ENCODE results near the gene XRCC3.

GRCh38 chr14:103735815-103736545, 20.7 kb upstream of the XRCC3 start:
- TF ChIP-seq CTCF (IDR thresholded peaks at IDR 0.05; ENCODE audit: low read depth, low read length) (no peak), POLR2A (IDR thresholded peaks at IDR 0.05; ENCODE audit: extremely low read depth, insufficient read length) (no peak), MAX (IDR thresholded peaks at IDR 0.05; ENCODE audit: low read depth, low read length) (no peak)

All from NB4 (cell line).